OCI-LY1 (cell line): ENCODE results near the gene PDE6A.

Experiments used
- H2AFZ ChIP-seq: fragments of 200-600 bp; sonication (generic), shearing (Covaris generic); 2 replicates; pipeline ENCODE4 v1.6.0; 2014; ENCODE audit warnings: antibody characterized with exemption, mild to moderate bottlenecking, low read length
- H3F3A ChIP-seq: fragments of 200-600 bp; sonication (generic), shearing (Covaris generic); 2 replicates; pipeline ENCODE4 v1.6.0; 2014; ENCODE audit warnings: mild to moderate bottlenecking, antibody characterized with exemption, low read length, moderate library complexity; ENCODE audit not compliant: insufficient read depth
- H3K27ac ChIP-seq: fragments of 200-600 bp; sonication (generic); 2 replicates; pipeline ENCODE4 v1.5.1; 2014; ENCODE audit warnings: low read length, mixed run types, mild to moderate bottlenecking, low read depth; ENCODE audit not compliant: poor library complexity, severe bottlenecking
- H3K27me3 ChIP-seq: fragments of 200-600 bp; sonication (generic); 2 replicates; pipeline ENCODE4 v1.6.0; 2014; ENCODE audit warnings: antibody characterized with exemption, mild to moderate bottlenecking, low read length, moderate library complexity; ENCODE audit not compliant: insufficient read depth
- H3K36me3 ChIP-seq: fragments of 200-600 bp; sonication (generic); 2 replicates; pipeline ENCODE4 v1.6.1; 2014; ENCODE audit warnings: mild to moderate bottlenecking, antibody characterized with exemption, low read length, moderate library complexity, mixed read lengths; ENCODE audit not compliant: insufficient read depth
- H3K4me1 ChIP-seq: fragments of 200-600 bp; sonication (generic); 2 replicates; pipeline ENCODE4 v1.5.1; 2014; ENCODE audit warnings: mild to moderate bottlenecking, low read length, moderate library complexity; ENCODE audit not compliant: insufficient read depth, severe bottlenecking
- H3K4me2 ChIP-seq: fragments of 200-600 bp; sonication (generic), shearing (Covaris generic); 2 replicates; pipeline ENCODE4 v1.6.1; 2014; ENCODE audit warnings: low read length
- H3K4me3 ChIP-seq: fragments of 200-600 bp; sonication (generic); 2 replicates; pipeline ENCODE4 v1.5.1; 2014; ENCODE audit warnings: low read length, low read depth, mild to moderate bottlenecking, mixed read lengths; ENCODE audit not compliant: poor library complexity, severe bottlenecking
- H3K79me2 ChIP-seq: fragments of 200-600 bp; shearing (Covaris generic); 2 replicates; pipeline ENCODE4 v1.6.1; 2016; ENCODE audit warnings: mixed run types, low read length, mixed read lengths; ENCODE audit not compliant: insufficient read depth
- H3K9ac ChIP-seq: fragments of 200-600 bp; sonication (generic), shearing (Covaris generic); 2 replicates; pipeline ENCODE4 v1.6.1; 2014; ENCODE audit warnings: mild to moderate bottlenecking, low read length, mixed read lengths
- H3K9me2 ChIP-seq: fragments of 200-600 bp; sonication (generic), shearing (Covaris generic); 2 replicates; pipeline ENCODE4 v1.6.1; 2014; ENCODE audit warnings: low read depth, mild to moderate bottlenecking, low read length, mixed read lengths
- H3K9me3 ChIP-seq: fragments of 200-600 bp; shearing (Covaris generic); 2 replicates; pipeline ENCODE4 v1.6.1; 2014; ENCODE audit warnings: low read length, mixed read lengths
- H4K20me1 ChIP-seq: fragments of 200-600 bp; sonication (generic), shearing (Covaris generic); 2 replicates; pipeline ENCODE4 v1.6.0; 2016; ENCODE audit warnings: mild to moderate bottlenecking, low read length; ENCODE audit not compliant: insufficient read depth
- CTCF ChIP-seq: fragments of 200-600 bp; sonication (generic), shearing (Covaris generic); IDR thresholded peaks from 2 replicates; pipeline ENCODE4 v1.5.1; 2017; ENCODE audit warnings: mild to moderate bottlenecking, antibody characterized with exemption, low read length, moderate library complexity, mixed read lengths
- EZH2 ChIP-seq: fragments of 200-600 bp; sonication (generic), shearing (Covaris generic); IDR thresholded peaks from 2 replicates; pipeline ENCODE4 v1.8.0; 2017; ENCODE audit warnings: borderline replicate concordance, mixed run types, mild to moderate bottlenecking, antibody characterized with exemption, low read length, moderate library complexity, mixed read lengths

PDE6A gene

GRCh38 chr5:149833116-149833827, 111.3 kb downstream of the PDE6A start:
- Histone ChIP-seq H3K4me1 (no peaks in the 10 kb centered on the region), H3K9me2 (no peaks in the 10 kb centered on the region), H3K4me2 (no peak overlapping the region), H3K9me3 (no peaks in the 10 kb centered on the region), H3K36me3 (peaks cover 43% of the 10 kb centered on the region; the same call in 1 of the 2 replicates), H3K9ac (no peak overlapping the region), H3K27ac (no peak overlapping the region), H2AFZ (no peak overlapping the region), H3F3A (no peaks in the 10 kb centered on the region), H3K4me3 (no peak overlapping the region), H4K20me1 (no peaks in the 10 kb centered on the region), H3K79me2 (no peaks in the 10 kb centered on the region), H3K27me3 (no peaks in the 10 kb centered on the region)
- TF ChIP-seq EZH2 (no peak), CTCF (no peak)

DNA sequence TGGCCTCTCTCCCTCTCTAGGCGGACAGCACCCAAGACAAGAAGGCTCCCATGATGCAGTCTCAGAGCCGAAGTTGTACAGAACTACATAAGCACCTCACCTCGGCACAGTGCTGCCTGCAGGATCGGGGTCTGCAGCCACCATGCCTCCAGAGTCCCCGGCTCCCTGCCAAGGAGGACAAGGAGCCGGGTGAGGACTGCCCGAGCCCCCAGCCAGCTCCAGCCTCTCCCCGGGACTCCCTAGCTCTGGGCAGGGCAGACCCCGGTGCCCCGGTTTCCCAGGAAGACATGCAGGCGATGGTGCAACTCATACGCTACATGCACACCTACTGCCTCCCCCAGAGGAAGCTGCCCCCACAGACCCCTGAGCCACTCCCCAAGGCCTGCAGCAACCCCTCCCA, 112.0 kb downstream of the PDE6A start:
- no peaks in the 10 kb centered on the region for H4K20me1 ChIP-seq
- H2AFZ ChIP-seq = no peak overlapping the region
- H3K9me3 ChIP-seq = no peaks in the 10 kb centered on the region
- H3K36me3 ChIP-seq = peaks cover 49% of the 10 kb centered on the region; the same call in 1 of the 2 replicates
- H3K27me3 ChIP-seq = no peaks in the 10 kb centered on the region
- TF ChIP-seq CTCF (no peak), EZH2 (no peak)
- H3K9ac ChIP-seq = no peak overlapping the region
- no peak overlapping the region for H3K4me2 ChIP-seq
- no peaks in the 10 kb centered on the region for H3K79me2 ChIP-seq
- no peak overlapping the region for H3K27ac ChIP-seq
- no peaks in the 10 kb centered on the region for H3F3A ChIP-seq
- H3K4me1 ChIP-seq = no peaks in the 10 kb centered on the region
- H3K9me2 ChIP-seq = no peaks in the 10 kb centered on the region
- H3K4me3 ChIP-seq = no peak overlapping the region

GRCh38 chr5:149831492-149831891, 113.1 kb downstream of the PDE6A start:
- H3K9me2 ChIP-seq = no peaks in the 10 kb centered on the region
- TF ChIP-seq CTCF = no peak
- TF ChIP-seq EZH2 = no peak
- no peak overlapping the region for H3K4me2 ChIP-seq
- no peak overlapping the region for H3K27ac ChIP-seq
- H3F3A ChIP-seq = no peaks in the 10 kb centered on the region
- no peaks in the 10 kb centered on the region for H3K27me3 ChIP-seq
- no peak overlapping the region for H3K4me3 ChIP-seq
- H4K20me1 ChIP-seq = no peaks in the 10 kb centered on the region
- H2AFZ ChIP-seq = no peak overlapping the region
- no peaks in the 10 kb centered on the region for H3K4me1 ChIP-seq
- no peaks in the 10 kb centered on the region for H3K9me3 ChIP-seq
- peaks cover 48% of the 10 kb centered on the region; the same call in 1 of the 2 replicates for H3K36me3 ChIP-seq
- no peaks in the 10 kb centered on the region for H3K79me2 ChIP-seq
- H3K9ac ChIP-seq = no peak overlapping the region
